ENCODE measurements around the gene VAMP2.

The VAMP2 gene

DNA sequence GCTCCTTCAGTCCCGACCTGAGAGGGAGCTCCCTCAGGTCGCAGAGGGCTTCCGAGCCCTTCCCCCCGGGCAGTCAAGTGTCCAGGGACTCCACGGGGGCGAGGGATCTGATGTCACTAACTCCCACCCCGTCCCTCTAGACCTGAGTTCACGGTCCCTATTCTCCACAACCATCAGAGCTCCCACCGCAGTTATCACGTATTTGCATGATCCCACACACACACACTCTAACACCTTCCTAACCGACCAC is 6.8 kb downstream of the VAMP2 start:
- in situ Hi-C loops (cut with MboI; ENCODE audit: low sequenced_read_pairs), result no loop called here

DNA sequence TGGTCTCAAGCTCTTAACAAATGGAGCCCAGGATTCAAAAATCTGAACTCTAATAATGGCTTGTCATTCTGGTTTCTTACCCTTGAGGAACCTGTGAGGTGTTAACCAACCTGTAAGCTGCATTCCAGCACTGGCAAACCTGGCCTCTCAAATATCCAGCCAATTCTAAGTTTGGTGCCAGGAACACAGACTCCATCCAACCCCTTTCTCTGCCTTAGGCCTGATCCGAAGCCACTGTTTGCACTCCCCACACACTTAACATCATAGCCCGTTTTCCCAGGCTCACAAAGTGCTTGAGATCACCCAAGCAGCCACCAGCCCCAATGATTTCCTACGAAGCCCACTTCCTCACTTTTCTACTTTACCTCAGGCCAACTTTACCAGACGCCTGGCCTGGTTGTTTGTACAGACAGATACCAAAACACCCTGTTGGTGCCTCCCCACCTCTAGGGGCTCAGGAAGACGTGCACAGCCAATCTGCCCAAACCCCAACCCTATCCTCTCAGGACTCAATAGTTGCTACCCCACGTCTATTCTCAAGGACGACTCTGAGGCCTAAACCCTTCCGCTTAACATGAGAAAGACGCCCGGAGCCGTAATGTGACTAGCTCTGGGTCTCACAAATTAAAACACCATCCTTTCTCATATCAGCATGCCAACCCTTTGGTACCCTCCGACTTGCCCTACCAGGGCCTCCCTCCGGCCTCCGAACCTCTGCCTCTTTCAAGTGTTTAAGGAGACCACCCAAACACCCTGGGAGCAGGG is 7.3 kb downstream of the VAMP2 start:
- in situ Hi-C loops (cut with MboI; ENCODE audit: low sequenced_read_pairs), result no loop called here

DNA sequence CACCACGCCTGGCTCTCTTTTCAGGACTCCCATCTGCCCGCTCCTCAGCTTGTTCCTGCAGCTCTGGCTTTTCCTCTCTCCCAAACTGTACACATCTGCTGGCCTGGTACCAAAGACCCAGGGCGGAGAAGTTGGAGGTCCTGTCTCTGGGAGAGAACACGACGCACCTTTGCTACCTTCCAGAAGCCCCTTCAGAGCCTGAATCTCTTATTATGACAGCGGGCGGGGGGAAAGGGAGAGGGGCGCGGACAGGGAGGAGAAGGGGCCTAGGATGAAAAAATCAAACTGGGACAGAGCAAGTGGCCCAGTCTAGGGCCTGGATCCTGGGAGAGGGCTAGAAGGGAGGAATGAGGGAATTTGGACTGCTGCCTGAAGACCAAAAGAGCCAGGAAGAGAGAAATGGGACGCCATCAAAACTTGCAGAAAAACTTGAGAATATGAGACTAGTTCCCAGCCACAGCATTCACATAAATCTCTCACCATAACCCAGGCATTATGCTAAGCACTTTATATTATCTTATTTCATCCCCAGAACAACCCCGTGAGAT is 8.1 kb downstream of the VAMP2 start:
- in situ Hi-C loops (cut with MboI; ENCODE audit: low sequenced_read_pairs), result no loop called here

DNA sequence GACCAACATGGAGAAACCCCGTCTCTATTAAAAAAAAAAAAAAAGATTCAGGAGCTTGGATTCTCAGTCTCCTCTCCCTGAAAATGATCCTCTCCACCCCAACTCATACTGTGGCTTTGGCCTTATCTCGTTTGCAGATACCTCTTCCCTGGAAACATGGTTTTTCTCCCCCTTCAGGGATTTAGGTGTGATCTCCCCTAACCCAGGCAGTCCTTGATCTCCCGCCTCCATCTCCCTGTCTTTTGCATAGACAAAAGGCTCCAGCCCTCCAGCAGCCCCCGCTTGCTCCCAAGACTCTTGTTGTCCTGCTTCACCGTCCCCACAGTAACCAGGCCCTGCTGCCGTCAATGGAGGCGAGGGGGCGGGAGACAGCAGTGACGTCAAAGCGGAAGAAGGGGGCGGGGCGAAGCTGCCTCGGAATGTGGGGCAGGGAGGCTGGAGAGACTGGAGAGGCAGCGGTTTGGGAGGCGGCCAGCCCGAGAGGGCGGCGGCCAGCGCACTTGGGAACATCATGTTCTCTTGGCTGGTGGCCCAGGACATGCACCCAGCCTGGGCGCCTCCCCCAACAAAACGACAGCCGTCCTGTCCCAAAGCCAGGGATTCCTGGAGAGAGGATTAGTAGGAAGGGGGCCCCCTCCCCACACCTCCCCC is 8.7 kb downstream of the VAMP2 start:
- in situ Hi-C loops (cut with MboI; ENCODE audit: low sequenced_read_pairs), result no loop called here

DNA sequence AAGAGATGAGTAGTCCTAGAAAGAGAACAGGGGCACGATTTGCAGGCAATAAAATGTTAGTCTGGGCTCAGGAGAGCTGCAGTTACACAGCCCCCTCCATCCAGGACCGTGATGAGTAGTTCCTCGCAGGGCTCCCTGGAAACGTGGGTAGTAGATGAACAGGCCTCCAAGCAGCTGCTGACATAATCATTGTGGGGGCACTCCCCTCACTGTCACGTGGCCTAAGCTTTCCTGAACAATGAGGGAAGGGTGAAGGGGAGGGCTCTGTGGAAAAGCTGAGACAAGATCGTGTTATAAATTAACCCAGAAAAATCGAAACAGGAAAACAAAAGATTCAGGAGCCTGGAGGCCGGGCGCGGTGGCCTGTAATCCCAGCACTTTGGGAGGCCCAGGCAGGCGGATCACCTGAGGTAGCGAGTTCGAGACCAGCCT is 9.2 kb downstream of the VAMP2 start:
- in situ Hi-C loops (cut with MboI; ENCODE audit: low sequenced_read_pairs), result no loop called here

DNA sequence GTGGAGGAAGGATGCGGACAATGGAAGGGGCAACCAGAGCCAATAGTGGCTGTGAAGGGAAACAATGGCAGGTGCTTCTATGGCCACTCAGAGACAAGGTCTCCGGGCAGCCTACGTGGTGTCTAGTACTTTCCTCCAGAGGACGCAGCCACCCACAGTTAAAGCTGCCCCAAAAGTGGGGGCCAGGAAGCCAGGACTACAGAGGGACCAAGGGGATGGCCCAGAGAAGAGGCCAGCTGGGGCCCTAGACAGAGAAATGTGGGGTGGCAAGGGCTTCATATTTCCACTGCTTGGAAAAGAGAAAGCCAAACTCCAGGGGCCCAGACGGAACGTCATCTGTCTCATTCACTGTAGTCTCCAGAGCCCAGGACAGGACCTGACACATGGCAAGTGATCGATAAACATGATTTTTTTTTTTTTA is 9.7 kb downstream of the VAMP2 start:
- in situ Hi-C loops (cut with MboI; ENCODE audit: low sequenced_read_pairs), result no loop called here

DNA sequence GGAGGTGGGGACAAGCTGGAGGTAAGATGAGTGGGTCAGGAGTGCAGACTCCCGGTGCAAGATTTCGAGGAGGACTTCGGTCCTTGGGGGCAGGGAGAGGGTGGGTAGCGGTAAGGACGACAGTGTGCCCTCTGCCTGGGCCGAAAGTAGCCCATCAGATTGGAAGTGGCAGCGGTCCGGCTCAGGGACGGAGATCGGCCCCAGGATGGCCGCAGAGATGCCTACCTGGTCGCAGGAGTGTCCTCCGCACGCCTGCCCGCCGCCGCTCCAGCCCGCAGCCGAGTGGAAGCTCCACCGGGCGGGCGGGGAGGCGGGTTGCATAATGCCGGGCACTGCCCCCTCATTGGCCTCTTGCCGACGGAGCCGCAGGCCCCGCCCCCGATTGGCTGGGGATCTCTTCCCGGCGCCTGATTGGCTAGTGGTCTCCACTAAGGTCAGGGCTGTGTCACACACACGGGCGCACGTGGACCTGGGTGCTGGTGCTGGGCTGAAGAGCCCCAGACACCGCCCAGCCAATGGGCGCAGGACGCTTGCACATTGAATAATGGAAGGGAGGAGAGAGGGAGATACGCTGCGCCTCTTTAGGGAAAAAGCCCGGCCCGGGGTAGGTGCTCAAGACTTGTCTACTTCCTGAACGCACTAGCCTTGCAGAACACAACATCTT is 10.5 kb downstream of the VAMP2 start, which contains the start of gene PER1:
TSS of gene PER1 (minus strand) at position 293 of the 664 bp plus-strand sequence. CDS start 1,698 bp downstream, outside the sequence.
- in situ Hi-C loops (cut with MboI; ENCODE audit: low sequenced_read_pairs), result no loop called here

DNA sequence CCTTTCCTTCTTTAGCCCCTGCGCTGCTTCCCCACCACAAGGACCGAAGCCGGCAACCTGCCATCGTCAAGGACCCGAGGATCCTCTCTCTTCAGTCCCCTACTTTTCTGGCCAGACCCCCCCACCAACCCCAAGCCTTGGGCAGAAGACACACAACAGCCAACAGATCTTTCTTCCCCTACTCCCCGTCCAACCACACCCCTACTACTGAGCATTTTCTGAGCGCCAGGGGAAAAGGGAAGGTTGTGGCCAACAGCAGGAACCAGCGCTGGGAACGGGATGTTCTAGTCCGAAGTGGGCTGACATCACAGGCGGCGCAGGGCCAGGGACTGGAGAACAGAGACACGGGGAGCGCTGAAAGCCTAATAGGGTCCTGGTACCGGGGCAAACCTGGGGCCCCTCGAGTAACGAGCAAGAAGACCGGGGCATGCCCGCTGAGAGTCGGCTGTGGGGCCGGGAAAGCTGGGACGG is 11.1 kb downstream of the VAMP2 start:
- in situ Hi-C loops (cut with MboI; ENCODE audit: low sequenced_read_pairs), result no loop called here

DNA sequence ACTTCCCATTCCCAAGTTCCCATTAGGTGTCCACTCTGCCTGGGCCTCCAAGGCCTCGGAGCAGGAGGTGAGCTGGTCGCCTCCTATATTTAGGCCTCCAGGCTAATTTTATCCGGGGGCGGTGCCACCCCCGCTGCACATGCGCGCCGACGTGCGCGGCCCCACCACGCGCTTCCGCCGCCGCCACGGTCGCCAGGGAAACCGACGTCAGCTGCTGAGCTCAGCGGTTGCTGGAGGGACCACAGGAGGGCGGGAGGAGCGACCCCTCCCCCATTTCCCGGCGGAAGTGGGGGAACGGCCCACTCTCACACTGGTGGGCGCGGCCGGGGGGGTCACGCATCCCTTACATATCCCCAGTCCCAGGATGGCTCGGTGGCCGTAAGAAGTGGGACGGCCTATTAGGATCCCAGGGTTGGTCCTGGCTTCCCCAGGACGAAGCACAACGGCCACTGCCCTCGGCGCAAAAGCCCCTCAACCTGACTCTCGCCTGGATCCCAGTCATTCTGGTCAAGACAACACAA is 11.6 kb downstream of the VAMP2 start:
- in situ Hi-C loops (cut with MboI; ENCODE audit: low sequenced_read_pairs), result no loop called here

DNA sequence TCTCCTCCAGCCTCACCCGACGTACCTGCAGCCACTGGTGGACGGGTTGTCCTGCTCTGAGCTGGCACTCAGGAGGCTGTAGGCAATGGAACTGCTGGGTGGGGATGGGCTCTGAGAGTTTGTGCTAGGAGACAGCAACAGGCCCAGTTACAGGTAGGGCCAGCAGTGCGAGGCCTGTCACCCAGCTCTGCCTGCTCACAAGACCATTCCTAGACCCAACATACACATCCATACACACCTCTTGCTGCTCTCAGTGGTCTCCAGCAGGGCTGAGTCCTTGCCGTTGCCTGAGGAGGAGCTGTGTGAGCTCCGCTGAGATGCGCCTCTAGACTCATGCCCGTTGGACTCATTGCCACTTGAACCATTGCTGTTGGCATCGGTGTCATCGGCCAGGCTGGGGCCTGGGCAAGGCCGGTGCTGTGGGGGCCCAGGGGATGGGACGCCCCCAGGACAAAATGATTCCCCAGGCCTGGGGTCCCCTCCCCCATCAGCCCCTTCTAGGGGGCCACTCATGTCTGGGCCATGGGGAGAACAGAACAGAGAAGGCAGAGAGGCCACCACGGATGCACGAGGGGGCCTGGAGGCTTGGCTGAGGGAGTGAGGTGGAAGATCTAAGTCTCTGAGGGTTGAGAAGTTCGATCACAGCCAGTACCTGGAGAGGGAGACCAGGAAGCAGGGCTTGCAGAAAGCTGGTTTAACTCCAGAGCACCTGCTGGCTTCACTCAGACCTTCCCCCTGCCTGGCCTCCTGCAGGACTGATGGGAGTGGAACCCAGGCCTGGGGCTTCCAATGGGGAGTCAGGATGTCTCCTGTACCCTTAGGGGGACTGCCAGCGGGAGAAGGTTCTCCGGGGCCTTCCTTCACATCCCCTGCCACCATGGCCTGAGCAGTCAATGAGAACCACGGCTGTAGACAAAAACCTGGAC is 12.3 kb downstream of the VAMP2 start:
- in situ Hi-C loops (cut with MboI; ENCODE audit: low sequenced_read_pairs), result no loop called here

DNA sequence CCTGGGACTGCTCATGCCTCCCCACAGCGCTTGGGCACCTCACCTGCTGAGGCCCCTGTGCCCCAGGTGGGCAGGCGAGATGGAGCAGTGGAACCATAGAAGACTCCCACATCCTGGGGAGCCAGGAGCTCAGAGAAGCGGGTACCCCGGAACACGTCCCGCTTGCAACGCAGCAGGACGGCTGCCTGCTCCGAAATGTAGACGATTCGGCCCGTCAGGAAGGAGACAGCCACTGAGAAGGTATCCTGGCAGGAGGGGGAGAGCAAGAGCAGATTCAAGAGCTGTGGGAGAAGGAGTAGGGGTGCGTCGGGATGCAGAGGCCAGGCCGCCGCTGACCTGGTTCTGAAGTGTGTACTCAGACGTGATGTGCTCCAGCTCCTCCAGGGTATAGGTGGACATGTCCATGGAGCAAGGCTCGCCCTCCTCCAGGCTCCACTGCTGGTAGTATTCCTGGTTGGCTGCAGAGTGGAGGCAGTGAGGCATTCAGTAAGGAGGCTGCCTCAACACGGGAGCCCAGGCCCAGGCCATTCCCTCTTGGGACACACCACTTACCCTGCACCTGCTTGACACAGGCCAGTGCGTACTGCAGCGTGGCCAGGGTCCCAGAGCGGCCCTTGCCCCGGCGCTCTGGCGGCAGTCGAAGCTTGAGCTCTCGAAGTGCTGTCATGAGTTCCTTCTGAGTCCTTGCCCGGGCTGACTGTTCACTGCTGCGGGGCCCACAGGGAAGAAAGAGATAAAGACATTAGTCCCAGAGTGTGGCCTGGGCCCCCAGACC is 13.1 kb downstream of the VAMP2 start:
- in situ Hi-C loops (cut with MboI; ENCODE audit: low sequenced_read_pairs), result no loop called here

DNA sequence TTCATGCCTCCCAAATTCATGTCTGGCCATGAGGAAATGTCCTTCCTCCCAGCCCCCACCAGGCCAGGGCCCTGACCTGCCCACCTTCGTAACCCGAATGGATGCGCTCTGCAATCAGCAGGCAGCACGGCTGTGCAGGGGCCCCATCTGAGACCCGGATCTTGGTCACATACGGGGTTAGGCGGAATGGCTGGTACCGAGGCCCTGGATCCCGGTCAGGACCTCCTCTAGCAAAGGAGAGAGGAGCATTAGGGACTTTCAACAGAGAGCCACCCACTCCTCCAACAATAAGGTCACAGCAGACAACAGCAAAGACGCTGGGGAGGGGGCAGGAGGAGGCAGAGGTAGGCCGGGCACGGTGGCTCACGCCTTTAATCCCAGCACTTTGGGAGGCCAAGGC is 14.2 kb downstream of the VAMP2 start:
- in situ Hi-C loops (cut with MboI; ENCODE audit: low sequenced_read_pairs), result no loop called here

DNA sequence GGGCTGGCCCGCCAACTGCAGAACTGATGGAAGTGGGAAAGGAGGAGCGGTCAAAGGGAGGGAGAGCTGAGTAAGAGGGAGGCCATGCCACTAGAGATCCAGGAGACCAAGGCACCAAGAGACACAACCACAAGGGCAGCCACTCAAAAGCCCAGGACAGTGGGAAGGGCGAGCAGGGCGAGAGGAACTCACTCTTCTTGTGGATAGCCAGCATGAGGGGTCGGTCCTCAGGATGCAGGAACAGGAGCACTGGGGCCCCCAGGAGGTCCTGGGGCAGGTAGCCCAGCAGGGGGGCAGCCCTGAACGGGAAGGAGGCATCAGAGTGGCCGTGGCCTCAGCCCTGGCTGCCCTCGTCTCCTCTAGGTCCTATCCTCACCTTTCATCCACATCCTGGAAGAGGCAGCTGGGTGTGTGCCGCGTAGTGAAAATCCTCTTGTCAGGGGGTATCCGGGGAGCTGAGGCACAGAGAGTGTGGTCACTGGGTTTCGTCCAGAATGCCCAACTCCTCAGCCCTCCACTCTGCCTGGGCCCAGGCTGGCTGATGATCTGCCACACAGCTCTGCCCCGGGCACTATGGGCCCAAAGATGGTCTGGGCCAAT is 14.8 kb downstream of the VAMP2 start:
- in situ Hi-C loops (cut with MboI; ENCODE audit: low sequenced_read_pairs), result no loop called here

DNA sequence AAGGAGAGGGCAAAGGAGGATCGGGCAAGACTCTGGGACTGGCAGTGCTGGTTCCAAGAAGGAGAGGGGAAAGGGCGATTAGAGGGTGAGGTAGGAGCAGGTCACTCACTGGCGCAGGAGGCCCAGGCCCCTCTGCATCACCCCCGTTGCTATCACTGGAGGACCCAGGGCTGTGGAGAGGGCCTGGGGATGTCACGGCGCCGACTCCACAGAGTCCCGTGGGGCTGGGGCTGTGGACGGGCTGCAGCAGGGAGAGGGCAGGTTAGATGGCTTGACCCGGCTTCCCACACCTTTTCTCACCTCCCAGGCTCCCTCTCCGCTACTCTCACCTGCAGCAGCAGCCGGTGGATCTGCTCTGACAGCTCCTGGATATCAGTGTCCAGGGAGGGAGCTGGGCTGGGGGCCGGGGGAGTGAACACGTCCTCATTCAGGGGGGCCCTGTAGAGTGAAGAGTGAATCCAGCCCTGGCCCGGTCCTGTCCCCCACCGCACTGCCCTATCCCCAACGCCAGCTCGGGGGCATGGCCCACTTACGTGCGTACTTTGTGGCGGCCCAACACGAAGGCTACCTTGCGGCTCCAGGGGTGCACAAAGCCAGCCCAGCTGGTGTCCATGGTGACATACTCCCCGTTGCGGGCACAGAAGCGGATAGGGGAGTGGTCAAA is 15.5 kb downstream of the VAMP2 start:
- in situ Hi-C loops (cut with MboI; ENCODE audit: low sequenced_read_pairs), result no loop called here

DNA sequence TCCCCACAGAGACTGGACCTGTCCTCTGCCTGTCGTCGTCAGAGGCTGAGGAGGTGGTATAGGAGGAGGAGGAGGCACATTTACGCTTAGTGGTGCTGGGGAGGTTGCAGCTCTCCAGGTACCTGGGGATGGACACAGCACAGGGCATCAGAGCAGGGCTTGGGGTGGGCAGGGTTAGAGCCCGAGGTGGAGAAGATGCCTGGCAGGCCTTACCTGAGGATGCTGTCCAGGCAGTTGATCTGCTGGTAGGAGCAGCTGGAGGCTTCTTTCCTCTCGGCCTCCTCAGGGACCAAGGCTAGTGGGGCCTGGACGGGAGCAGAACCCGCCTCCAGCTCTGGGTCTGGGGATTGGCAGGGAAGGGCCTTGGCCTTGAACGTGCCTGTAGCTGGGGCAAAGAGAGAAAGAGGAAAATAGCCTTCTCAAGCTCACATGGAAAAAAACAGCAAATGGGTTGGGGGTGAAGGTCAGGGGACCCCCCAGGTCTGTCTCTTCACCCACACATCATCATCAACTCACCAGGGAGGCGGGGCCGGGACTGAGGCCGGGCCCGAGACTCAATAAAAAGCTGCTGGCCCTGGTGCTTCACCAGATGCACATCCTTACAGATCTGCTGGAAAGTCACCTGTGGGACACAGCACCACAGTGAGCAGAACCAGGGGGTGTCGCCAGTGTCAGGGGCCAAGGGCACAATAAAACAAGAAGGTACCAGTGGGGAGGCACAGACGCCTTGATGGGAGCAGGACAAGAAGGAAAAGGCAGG is 16.2 kb downstream of the VAMP2 start:
- in situ Hi-C loops (cut with MboI; ENCODE audit: low sequenced_read_pairs), result no loop called here

DNA sequence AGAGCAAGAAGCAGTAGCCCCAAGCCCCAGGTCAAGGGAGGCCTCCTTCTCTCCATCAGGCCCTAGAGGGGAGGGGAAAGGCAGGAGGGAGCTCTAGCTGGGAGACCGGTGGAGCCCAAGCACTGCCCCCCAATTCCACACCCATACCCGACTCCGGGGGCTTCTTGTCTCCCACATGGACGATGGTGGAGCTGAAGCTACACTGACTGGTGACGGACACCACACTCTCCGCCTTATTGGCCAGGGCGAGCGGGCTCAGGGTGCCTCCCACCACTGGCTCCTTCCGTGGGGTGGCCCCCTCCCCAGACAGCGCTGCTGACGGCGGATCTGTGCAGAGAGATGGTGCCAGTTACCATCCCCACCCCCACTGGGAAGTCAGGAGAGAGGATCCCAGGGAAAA is 16.9 kb downstream of the VAMP2 start:
- in situ Hi-C loops (cut with MboI; ENCODE audit: low sequenced_read_pairs), result no loop called here

DNA sequence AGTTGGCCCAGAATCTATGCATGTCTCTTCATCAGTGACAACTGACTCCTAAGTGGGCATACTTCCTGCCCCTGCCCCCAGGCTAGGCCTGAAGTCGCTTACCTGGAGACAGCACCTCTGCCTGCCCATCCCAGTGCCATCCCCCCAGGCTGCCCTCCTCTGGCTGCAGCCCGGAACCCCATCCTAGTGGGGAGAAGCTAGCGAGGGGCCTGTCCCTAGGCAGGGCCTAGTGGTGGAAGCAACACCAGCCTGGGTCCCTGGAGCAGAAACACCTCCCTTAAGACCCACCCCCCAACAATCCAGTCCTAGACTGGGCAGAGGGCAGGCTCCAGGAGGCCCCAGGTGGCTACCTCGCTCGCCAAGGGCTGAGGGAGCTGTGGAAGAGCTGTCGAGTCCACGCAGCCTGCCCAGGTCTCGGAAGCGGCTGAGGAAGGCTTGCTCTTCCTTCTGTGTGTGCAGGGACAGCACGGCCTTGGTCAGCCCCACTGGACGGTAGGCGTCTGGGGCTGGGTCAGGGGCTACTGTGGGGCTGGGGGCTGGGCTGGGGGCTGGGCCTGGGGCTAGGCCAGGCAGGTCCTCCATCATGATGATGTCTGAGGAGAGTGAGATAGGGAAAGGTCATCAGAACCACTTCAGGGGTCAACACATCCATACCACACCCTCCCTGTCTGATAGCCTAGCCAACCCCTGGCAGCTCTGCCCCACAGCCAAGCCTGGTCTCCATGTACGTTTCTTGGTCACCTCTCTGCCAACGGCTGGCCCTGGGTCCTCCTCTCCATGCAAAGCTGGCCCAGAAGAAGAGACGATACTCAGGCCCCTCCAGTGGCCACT is 18.1 kb downstream of the VAMP2 start:
- in situ Hi-C loops (cut with MboI; ENCODE audit: low sequenced_read_pairs), result no loop called here

All from HL-60/S4 treated with retinoic acid at 250 ng/mL for 4 days and 3 days (cell line).